ENCODE measurements around the gene EED.

EED gene, protein sequence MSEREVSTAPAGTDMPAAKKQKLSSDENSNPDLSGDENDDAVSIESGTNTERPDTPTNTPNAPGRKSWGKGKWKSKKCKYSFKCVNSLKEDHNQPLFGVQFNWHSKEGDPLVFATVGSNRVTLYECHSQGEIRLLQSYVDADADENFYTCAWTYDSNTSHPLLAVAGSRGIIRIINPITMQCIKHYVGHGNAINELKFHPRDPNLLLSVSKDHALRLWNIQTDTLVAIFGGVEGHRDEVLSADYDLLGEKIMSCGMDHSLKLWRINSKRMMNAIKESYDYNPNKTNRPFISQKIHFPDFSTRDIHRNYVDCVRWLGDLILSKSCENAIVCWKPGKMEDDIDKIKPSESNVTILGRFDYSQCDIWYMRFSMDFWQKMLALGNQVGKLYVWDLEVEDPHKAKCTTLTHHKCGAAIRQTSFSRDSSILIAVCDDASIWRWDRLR

DNA sequence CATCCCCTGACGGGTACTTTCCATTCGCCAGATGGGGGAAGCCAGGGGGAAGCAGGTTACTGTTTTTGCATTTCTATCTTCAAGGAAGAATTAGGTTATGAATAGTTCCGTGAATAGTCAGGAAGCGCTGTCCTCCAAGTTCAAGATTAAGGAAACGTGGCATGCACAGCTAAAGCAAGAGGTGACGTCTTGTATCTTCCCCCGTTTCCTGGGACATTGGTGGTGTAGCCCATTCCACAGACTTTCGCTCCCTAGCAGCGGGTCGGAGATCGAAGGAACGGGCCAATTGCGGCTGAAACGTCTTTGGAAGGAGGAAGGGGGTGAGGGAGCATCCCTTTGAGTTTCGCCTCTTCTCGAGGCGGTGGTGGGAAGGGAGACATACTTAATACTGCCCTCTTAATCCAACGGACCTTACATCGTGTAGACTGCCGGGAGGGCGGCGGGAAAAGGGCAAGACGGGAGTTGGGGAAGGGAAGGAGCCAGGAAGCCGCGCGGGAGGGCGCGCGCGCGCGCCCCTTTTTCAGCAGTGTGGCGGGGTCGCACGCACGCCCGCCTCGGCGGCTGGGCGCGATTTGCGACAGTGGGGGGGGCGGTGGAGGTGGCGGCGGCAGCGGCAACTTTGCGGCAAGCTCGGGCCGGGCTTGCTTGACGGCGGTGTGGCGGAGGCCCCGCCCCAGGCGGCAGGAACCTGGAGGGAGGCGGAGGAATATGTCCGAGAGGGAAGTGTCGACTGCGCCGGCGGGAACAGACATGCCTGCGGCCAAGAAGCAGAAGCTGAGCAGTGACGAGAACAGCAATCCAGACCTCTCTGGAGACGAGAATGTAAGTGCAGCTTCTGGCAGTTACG is at the start of gene EED:
Gene EED (plus strand): TSS at position 232 of the 847 bp plus-strand sequence. CDS start 477 bp downstream, at position 709.
- peak; percentile 91 for DNase-seq

DNA sequence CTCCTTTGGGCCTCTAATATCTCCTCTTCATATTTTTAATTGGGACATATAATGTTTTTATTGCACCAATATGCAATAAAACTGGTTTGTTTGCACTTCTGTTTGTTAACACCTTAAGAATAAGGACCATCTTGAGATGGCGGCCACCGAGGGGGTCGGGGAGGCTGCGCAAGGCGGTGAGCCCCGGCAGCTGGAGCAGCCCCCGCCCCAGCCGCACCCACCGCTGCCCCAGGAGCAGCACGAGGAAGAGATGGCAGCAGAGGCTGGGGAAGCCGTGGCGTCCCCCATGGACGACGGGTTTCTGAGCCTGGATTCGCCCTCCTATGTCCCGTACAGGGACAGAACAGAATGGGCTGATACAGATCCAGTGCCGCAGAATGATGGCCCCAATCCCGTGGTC is 49.6 kb upstream of the EED start:
- DNase-seq, result no peak

DNA sequence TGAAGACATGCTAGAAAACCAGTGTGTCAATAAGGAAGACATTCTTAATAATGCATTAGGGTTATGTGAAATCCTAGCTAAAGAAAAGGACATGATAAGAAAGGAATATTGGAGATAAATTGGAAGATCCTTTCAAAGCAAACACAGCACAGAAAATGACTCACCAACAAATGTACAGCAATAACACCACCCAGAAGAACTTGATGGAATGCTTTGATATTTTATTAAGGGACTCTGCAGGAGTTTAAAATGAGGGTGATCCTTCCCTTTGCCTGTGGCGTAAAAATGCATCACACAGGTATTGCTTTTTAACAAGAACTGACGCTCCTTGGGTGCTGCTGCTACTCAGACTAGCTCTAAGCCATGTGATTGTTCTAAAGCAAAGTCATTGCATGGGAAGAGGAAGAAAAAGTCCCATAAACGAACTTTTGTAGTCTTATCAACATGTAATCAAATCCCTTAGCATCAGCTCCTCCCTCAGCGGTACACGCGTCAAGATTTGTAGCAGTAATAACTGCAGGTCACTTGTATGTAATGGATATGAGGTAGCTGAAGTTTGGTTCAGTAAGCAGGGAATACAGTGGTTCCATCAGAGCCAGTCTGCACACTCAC is 48.4 kb upstream of the EED start:
- DNase-seq, result no peak

DNA sequence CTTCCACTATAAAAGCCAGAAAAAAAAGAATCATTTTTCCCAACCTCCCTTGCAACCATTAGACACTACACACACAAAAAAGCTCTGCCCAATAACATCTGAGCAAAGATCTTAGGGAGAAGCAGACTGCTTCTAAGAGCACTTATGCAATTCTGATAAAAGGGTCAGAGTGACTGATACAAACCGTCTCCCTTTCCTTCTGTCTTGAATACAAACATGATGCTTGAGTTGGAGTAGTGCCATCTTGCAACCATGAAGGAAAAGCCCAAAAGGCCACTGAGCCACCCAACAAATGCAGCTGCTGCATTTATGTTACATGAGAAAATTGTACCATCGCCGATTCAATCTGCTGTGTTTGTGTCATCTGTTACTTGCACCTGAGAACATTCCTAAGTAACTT is 47.6 kb upstream of the EED start:
- no peak for DNase-seq

DNA sequence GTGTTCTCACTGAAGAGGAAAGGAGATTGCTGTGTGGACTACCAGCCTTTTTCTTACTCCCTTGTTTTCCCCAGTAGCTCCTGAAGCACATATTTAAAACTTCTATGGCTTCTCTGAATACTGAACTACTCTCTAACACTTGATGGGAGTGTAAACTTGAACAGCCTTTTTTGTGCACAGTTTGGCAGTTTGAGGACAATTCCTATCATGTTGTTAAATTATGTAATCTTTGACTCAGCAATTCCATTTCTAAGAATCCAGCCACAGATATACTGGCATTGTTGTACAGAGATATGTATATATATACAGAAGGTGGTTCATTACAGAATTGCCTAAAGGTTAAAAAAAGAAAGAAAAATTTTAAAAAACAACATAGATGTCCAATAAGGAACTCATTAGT is 47.1 kb upstream of the EED start:
- no peak for DNase-seq

DNA sequence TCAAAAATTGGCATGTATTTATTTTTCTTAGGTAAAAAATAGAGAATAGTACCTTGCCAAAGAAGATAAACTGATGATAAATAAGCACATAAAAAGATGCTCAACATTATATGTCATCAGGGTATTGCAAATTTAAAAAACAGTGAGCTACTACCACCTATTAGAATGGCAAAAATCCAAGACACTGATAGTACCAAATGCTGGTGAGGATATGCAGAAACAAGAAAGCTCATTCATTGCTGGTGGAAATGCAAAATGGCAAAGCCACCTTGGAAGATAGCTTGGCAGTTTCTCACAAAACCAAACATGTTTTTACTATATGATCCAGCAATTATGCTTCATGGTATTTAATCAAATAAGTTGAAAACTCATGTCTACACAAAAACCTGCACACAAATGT is 46.4 kb upstream of the EED start:
- DNase-seq, result no peak

DNA sequence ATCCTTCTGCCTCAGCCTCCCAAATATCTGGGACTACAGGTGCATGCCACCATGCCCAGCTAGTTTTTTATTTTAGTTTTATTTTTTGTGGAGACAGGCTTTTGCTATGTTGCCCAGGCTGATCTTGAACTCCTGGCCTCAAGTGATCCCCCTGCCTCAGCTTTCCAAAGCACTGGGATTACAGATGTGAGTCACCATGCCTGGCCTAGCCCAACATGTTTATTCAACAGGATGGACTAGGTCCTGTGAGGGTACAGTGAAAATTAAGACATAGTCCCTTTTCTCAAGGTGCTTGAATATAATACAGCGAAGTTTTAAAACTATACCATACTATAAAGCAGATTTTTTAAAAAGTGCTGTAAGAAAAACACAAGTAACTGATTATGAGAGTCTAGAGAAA is 45.2 kb upstream of the EED start:
- no peak for DNase-seq

DNA sequence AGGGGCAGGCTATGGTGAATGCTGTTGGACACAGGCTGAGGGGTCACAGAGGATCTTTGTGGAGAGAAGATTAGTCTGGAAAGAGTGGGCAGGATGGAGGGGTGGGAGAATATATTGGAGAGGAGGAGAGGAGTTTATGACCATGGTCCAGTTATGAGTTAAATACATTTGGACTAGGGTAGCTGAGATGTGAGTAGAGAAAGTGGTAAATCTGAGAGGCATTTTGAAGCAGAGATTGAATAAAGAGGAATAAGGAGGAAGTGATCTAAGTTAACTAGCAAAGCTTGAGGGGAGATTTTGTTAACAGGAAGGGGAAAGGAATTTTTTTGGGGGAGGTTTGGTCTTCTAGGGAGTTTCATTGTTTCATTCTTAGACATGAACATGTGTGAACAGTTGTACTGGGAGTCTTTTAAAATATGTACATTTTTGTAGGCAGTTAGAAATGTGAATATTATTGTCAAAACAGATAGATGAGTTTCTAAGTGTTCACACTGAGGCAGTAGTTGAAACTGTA is 43.1 kb upstream of the EED start:
- DNase-seq, result no peak

DNA sequence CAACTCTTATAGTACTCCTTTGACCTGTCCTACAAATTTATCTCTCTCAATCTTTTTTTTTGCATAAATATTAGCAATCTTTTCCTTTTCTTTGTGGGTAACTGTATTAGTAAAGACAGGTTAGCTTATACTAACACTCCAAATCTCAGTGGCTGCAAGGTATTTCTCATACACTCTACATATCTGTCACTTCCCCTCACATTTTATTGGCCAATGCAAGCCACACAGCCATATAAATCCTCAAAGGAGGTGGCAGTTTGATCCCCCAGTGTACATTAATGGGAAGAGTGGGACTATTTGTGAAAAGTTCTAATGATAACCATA is 42.6 kb upstream of the EED start:
- DNase-seq, result no peak

DNA sequence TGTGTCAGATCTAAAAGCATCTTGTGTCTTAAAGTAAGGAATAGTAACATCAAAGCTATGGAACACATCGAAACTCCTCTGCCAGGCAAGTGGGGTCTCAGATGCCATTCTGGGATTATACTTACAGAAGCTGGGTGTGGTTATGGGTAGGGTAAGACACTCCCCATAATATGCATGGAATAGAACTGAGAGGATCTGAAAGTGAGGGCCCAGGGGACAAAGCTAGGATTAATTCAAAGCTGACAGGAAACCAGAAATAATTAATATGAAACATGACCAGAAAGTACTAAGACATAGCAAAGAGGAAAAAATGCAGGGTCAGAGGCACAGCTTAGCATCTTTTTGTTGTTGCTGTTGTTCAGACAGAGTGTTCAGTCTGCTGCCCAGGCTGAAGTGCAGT is 40.2 kb upstream of the EED start:
- no peak for DNase-seq

DNA sequence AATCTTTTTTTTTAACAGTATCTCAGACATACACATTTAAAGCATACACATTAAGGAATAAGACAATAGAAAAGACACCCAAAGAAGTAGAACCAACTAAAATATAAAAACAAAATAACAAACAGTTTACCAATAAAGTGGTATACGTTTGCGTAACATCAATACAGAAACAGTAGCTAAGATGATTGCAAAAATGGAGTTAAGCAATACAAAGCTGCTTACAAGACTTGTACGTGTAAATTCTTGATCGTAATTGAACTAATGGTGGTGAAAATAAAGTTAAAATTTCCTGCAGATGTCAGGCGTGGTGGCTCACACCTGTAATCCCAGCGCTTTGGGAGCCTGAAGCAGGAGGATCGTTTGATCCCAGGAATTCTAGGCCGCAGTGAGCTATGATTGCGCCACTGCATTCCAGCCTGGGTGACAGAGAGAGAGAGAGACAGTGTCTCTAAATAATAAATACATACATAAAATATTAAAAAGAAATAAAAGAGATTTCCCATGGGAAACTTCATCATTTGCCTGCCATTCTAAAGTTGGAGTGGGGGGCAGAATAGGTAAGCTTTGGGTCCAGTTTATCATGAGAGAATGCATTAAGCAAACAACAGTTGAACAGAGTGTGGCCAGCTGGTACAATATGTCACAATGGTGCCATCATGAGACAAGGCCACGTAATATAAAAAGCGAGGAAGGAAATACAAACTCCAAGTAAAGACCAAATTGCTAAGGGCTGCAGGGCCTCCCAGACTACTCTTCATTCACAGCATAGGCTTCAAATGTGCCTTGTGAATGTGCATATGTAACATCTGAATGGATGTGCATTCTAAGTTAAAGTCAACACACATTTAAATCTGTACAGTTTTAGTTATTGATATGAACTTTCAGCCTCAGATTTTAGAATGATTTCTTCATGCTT is 38.9 kb upstream of the EED start:
- no peak for DNase-seq

DNA sequence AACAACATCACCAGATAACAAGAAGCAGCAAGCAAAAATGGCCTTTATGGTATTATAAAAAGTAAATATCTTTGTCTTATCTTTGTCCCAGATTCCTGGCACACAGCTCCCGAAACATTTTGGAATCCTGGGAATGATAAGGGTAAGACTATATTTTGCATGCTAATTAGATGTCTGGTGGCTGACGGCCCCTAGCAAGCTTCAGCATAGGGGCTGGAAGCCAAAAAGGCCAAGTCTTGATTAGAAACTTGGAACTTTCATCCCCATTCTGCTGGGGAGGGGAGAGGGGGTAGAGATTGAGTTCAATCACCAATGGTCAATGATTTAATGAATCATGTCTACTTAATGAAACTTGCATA is 38.2 kb upstream of the EED start:
- no peak for DNase-seq

DNA sequence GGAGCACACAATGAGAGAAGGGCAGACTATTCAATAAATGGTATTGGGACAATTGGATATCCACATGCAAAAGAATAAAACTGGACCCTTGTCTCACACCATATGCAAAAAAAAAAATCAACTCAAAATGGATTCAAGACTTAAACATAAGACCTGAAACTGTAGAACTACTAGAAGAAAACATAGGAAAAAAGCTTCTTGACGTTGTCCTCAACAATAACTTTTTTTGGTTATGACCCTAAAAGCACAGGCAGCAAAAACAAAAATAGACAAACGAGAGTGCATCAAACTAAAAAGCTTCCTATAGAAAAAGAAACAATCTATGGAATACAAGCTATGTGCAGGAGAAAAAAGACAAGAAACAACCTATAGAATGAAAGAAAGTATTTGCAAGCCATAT is 37.1 kb upstream of the EED start:
- DNase-seq, result no peak

DNA sequence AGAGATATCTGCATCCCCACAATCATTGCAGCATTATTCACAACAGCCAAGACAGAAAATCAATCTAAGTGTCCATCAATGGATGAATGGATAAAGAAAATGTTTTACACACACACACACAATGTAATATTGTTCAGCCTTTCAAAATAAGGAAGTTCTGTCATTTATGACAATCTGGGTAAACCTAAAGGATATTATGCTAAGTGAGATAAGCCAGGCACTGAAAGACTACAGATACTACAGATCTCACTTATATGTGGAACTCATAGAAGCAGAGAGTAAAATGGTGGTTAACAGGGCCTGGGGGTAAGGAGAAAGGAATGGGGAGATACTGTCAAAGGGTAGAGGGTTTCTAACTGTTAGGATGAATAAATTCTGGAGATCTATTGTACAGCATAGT is 36.0 kb upstream of the EED start:
- DNase-seq, result no peak

DNA sequence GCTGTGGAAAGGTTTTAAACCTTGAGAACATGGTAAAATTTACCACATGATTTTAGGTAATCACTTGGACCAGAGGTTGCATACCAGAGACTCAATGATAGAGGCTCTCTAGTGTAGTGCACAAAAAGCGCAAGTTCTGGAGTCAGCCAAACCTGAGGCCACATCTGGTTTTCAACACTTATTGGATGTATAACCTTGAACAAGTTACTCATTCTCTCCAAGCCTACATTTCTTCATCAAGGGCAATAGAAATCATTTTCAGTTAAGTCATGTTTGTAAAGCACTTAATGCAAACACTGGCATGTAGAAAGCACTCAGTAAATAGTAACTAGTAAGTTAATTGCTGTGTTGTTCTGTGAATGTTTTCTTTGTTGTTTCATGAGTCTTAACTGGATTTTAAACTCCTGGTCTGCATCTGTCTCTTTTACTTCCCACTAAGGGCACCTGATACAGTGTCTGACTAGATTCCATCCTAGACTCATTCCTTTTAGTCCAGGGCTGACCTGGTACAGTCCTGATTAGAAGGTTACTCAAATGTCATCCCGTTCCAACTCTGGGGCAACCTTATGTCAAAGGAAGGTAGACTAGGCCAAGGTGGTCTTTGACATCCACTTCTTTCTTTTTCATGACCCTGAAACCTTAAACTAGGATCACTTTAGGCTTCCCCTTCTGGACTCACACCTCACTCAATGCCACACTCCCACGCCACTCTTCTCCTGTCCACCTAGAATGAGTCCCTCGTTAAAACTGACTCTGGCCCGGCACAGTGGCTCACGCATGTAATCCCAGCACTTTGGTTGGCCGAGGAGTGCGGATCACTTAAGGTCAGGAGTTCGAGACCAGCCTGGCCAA is 34.5 kb upstream of the EED start:
- no peak for DNase-seq

DNA sequence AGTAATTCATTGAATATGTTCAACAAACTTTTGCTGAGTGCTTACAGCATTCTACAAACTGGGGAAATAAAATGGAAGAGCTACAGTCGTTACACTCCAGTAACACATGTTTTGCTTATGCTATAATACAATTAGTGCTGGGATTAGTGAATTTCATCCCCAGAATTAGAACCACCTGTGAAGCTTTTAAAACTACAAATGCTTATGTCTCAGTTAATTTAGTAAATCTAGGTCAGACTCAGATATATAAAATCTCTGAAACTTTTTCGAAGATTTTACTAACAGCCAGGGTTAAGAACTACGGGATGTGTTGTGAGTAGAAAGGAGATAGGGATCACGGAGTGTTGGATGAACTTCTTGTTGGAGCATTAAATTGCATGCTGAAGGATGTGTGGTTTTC is 33.7 kb upstream of the EED start:
- no peak for DNase-seq

DNA sequence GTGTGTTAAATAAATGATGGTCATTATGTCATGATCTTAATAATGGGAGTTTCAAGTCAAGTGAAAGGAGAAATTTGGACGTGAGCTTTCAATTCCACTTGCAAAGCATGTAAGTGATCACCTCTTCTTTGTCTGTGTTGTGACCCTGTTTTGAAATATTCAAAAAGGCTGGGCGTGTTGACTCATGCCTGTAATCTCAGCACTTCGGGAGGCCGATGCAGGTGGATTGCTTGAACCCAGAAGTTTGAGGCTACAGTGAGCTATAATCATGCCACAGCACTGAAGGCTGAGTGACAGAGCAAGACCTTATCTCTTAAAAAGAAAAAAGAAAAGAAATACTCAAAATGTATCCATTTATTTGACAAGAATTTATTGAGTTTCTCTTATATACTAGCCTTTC is 32.9 kb upstream of the EED start:
- no peak for DNase-seq

DNA sequence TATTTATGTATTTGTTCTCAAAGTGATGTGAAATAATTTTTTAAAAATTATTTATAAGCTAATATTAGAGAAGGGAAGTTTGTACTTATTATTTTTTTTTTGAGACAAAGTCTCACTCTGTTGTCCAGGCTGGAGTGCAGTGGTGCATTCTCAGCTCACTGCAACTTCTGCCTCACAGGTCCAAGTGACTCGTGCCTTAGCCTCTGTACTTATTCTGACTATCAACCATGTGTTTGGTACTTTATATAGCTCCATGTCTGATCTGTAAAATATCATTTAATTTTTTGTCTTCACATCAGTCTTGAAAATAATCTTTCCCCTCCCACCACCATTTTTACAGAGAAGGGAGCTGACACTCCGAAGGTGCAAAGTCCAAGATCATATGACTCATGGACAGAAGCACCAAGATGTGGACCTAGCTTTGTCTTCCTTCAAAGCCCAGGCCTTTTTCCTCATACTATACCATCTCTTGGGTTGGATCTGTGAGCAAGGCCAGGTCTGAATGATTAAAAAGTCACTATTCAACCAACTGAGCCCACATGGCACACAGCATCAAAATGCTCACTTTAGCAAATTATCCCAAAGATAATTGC is 32.4 kb upstream of the EED start:
- DNase-seq, result no peak

DNA sequence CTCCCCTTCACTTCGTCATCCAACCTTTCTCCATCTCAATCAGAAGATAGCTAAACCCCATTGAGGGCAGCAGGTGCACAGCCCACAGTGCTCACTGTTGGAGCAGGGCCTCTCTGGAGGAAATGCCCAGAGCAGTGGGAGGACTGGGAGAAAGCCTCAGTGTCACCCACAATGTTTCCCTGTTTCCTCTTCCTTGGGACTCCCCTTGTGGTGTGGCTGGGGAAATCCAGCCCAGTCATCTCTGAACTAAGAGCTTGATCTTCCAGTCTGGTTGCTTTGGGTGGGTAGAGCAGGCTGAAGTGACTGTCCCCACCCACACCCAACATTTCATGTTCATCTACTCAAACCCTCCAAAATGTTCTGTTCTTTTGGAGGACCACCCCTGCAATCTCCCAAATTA is 29.8 kb upstream of the EED start:
- DNase-seq, result no peak

DNA sequence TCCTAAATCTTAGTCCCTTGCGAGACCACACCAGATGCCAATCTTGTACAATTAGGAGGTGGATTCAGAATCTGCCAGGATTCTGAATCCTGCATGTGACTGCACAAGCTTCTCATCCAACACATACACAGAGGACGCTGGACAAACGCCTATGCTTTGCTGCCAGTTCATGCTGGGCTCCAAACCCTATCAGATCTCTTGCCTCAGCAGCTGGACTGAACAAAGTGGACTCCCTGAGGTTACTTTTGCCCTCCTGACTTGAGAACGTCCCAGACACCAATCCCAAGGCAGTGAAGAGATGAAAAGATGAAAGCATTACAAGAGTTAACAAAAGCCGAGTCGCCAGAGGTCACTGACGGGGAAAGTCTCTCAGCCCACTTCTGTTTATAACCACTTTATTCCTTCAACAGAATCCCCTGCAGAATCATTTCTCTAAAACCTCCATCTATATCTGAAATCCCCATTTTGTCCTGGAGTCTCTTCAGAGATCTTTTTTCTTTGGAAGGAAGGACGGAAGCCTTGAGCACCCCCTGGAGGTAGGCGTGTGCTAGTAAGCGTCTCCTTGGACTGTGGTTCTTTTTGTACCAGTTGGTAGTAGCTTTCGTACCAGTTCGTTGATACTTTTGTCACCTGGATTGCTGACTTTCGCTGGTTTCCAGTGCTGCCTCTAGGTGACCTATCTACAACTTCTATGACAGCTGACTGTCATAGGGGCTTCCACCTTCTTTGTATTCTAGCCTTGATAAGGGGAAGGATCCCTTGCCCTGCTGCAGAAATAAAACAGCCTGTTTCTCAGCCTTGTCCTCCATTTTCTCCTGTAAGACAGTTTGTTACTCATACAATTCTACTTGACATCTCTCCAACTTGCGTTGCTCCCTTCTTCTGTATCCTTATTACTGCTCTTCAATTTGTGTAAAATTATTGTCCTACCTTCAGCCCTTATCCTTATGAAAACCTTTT is 26.1 kb upstream of the EED start:
- peak; percentile 27 for DNase-seq
